ENCODE data around the gene FMN2.
"Not testable (repeated sequence)": the region's sequence is repeated elsewhere in the genome, so short reads cannot be mapped to it uniquely, and the experiment has no call there.

The FMN2 gene

DNA sequence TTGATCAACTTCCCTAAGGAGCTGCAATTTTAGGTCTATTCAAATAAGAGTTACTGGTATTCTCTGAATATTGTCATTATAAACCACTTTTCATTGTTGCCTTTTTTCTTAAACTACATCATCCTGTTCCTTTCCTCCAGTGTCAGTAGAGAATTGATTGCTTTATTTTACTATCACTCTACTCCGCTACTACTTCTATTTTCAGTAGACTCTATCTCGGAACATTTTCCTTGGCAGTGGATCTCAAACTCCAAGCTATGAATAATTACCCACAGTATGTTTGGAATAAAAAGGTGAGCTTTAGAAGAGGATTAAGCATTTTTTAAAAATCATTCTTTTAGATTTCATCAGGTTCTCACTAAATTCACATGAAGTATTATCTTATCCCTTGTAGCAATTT lies 295.4 kb downstream of the FMN2 start:
- DNase-seq = no peak

DNA sequence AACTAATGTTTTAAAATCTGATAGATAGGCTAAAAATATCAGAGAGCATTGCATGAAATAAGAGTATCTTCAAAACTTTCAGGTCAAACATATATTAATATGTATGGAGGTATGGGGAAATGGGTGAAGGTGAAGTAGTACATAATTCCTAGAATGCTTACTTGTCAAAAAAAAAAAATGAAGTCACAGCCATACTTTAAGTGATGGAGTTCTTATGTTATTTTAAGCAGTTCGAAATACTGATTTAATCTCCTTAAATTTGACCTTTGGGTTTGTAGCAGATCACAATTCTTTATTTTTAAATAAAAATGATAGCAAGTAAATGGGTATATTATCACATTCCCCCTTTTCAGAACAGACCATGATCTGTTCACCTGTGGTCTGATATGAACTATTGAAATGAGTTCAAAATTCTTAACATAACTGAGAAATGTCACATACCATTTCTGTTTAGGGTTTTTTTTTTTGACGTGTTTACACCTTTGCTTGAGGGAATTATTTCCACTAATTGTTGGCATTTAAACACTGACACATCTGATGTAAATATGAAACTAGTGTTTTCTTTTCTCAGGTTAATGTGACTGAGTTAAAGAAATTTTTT lies 300.1 kb downstream of the FMN2 start:
- no peak for DNase-seq

DNA sequence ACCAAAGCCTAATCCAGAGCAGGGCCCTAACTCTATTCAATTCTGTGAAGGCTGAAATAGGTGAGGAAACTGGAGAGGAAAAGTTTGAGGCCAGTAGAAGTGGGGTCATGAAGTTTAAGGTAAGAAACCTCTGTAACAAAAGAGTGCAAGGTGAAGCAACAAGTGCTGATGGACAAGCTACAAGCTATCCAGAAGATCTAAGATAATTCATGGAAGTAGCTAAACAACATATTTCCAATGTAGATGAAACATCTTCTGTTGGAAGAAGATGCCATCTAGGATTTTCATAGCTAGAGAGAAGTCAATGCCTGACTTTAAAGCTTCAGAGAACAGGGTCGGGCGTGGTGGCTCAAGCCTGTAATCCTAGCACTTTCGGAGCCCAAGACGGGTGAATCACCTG lies 302.7 kb downstream of the FMN2 start:
- no peak for DNase-seq

DNA sequence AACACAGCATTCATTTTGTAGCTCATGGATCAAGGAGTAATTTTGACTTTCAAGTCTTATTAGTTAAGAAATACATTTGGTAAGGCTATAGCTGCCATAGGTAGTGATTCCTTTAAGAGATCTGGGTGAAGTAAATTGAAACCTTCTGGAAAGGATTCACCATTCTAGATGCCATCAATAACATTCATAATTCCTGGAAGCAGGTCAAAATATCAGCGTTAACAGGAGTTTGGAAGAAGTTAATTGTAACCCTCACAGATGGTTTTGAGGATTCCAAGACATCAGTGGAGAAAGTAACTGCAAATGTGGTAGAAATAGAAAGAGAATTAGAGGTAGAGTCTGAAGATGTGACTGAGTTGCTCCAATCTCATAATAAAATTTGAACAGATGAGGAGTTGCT lies 303.7 kb downstream of the FMN2 start:
- DNase-seq = no peak

DNA sequence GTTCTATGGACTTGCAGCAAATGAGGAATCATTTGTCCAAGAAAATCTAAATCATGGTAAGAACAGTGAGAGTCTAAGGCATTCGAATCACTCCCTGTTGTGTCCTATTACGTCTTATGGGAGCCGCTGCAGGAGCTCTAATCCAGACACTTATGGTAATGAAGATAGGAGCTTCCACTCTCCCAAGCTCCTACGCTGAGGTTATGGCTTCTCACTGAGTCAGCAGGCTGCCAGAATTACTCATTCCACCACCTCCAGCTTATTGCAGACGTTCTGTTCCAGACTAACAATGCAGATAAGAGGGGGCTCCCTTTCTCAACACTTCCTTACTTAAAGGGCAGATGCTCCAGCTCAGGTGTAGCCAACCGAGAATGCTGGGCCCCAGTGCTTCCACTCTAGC lies 307.7 kb downstream of the FMN2 start:
- DNase-seq = no peak

DNA sequence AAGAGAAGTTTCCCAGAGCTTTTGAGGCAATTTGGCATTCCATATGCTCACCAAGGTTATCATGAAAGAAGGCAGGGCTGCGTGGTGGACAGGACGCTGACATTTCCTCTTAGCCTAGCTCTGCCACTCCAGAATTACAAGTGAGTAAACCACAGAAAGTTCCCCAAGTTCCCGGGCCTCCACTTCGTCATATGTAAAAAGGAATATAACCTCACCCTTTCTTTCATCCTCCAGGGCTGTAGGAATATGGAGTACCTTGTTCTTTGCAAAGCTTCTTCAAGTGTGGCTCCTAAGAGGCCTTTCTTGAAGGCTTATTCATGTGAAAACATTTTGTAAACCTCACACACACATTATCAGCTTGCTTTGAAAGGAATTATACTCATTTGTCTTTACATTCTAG lies 310.0 kb downstream of the FMN2 start:
- DNase-seq = no peak

DNA sequence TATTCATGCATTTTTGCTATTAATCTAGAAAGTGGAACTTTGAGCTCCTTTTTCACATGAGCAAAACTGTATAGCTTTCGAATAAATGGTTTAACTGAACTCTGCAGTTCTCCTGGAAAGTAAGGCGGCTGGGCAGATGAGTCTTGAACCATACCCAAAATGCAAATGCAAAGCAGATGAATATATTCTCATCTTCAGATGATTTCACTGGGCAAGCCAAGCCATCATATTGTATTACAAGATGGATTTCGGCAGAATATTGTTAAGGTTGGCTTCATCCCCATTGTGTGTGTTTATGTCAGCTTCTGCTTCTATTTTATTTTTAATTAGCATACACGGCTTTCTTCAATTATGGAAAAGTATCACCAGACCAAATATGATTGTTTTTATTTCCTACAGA lies 310.6 kb downstream of the FMN2 start:
- DNase-seq = no peak

DNA sequence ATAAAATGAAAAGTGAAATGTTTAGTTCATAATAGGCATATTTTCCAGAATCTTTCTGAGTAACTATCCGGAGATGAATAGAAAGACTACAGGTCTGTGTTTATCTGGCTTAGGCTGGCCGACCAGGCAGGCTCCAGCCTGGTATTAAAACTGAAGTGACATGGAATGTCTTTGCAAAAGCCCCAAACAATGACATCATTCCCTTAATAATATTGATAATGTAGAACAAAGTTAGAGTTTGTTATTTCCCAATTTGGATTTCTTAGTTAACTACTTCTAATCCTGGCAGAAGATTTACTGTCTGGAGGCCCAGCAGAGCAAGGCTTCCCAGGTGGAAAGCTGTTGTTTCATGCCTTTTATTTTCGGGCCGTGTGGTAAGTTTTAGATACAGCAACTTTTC lies 312.6 kb downstream of the FMN2 start:
- DNase-seq = no peak

DNA sequence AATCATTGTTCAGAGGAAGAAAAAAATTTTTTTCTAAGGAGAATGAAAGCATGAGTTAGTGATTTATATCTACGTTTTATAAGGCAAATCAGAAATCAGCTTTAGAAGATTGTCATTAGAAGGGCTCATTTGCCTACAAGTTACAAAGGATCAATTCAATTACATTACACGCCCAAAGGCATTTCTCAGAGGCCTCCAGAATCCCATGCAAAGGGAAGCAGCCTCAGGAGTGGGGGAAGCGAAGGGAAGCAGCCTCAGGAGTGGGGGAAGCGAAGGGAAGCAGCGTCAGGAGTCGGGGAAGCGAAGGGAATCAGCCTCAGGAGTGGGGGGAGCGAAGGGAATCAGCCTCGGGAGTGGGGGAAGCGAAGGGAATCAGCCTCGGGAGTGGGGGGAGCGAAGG lies 314.1 kb downstream of the FMN2 start:
- DNase-seq = no peak

DNA sequence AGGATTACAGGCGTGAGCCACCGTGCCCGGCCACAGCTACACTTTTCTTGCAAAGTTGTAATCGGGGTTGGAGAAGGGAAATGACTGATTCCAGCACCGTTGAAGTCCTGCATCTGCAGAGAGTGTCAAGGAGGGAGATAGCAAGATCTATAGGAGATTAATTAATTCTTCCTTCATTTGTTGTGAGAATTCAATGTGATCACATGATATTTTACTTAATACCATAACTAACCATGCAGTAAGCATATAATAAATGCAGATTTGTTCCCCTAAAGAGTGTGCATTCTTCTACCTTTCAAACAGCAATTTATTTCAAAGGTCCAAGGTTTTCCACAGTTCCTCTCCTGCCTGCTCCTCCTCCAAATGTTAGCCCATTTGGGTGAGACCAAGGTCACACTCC lies 315.7 kb downstream of the FMN2 start:
- DNase-seq = no peak

DNA sequence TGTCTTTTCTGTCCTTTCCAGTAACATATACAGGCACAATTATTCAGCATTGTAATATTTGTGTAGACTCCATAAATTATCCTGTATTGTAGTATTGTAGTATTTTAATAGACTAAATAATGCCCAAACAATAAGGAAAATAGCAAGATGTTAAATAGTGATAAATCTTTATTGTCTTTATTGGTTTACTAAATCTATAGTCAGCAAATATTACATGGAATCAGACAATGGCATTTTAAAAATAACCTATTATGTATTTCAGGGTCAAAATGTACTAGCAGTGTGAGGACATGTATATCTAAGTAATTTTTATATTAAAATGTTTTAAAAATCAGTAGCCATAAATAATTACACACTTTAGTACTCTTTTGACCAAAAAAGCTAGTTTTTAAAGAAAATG lies 317.9 kb downstream of the FMN2 start:
- DNase-seq = no peak

DNA sequence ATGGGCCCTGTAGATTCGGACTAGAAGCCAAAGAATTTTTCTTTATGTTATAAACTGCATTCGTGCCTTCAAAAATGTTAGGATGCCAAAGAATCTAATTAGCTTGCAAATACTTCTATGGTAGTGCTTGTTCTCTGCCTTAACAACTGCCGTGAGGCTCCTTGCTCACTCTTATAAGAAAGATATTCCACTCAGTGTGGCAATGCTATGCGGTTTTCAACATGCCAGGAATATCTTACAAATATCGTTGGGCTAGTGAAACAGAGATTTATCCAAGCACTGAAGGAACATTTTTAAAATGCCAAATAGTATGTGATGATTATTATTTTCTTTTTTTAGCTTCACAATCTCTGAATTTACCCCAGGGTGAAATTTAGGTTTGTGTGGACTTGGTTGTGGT lies 322.0 kb downstream of the FMN2 start:
- DNase-seq = no peak

DNA sequence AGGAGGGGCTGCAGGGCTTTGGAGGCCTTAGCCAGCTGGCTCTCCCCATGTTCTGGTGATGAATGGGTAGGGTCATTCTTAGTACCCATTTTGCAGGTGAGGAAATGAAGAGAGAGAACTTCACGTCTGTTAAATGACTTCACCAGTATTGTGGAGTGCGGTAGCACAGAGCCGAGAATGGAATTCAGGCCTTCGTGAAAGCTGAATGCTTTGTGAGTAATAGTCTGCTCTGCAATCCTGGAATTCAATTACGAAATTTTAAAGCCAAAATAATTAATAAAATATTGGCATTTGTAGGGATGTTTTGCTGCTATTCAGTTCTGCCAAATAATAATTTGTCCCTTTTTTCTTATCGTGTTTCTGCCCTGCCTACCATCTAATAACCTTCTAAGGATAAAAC lies 322.6 kb downstream of the FMN2 start:
- DNase-seq = no peak

DNA sequence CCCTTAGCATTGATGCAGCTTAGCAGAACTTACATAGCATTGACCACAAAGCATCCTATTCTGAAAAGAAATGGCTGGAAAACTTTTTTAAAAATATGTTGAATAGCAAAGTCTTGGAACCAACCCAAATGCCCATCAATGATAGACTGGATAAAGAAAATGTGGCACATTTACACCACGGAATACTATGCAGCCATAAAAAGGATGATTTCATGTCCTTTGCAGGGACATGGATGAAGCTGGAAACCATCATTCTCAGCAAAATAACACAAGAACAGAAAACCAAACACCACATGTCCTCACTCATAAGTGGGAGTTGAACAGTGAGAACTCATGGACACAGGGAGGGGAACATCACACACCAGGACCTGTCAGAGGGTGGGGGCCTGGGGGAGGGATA lies 323.3 kb downstream of the FMN2 start:
- DNase-seq = not testable (repeated sequence)

DNA sequence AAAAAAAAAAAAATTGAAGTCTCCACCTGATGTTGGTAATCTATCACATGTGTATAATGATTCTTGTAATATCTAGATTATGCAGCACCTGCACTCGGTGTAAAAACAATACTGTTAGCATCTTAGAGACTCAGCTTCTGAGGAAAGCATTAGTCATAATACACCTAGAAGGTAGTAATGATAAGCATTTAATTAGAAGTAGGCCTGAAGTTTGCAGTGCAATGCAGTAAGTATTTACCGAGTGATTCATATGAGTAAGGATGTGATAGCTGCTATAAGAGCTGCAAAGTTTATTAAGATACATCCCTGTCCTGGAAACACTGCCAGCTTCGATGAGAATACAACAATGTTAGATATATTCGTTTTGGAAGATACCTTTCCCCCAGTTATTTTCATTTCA lies 323.8 kb downstream of the FMN2 start:
- no peak for DNase-seq

DNA sequence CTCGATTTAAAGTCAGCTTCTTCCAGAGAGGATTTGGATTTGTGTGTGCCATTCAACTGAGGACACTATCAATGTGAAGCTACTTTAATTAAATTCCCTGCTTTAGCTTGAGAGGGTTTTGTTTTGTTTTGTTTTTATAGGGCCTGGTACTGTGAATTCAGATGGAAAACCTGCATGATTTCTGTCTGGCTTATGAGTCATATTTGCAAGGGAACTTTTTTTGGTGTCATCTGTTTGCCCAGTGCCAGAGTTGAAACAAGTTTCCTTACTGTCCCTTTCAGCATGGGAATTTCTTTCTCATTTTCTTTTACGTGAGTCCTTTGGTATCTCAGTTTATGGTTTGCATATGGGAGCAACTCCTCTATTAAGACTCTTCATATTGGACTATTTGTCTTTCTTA lies 325.6 kb downstream of the FMN2 start:
- no peak for DNase-seq

DNA sequence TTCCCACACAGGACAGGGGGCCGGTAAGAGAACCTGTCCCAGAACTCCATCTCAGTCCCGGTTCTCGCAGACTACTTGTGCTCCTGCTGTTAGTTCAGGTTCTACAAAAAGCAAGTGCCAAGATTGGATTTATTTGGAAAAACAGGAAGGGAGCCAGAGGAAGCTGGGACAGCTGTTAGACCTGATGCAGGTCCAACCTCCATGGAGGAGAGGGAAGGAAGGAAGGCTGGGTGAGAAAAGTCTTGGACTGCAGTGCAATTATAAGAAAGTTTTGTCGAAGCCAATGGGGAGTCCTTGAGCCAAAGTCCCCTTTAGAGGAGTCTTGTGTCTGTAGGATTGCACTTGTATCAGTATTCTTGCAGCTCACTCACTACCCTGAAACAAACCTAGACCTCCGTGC lies 329.1 kb downstream of the FMN2 start:
- DNase-seq = no peak

DNA sequence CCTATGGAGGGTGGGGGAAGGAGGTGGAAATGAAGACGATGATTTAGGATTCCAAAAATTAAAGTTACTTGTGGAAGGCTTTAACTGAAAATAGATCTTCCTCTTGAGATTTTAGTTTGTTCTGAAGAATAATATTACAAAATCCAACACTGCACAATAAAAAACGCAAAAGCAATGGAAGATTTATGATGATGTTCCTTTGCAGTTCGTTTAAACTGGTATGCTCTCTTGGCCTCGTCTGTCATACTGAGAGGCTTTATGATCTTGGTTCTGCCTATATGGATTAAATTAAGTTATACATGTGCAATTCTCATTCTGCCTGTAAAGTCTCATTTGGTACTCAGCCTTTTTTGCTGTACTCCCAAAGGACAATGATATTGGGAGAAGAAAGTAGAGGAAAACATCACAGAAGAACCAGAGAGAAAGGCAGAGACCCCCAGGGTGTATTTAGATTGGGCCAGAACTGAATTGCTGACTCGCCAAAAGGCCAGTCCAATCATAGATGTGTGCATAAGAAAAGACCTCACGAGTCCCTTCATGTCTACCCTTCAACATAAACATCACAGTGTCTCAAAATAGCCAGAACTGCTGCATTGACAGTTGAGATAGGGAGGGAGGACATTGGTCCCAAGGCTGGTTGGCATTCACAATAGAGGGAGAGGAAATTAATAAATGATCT lies 331.7 kb downstream of the FMN2 start:
- no peak for DNase-seq

DNA sequence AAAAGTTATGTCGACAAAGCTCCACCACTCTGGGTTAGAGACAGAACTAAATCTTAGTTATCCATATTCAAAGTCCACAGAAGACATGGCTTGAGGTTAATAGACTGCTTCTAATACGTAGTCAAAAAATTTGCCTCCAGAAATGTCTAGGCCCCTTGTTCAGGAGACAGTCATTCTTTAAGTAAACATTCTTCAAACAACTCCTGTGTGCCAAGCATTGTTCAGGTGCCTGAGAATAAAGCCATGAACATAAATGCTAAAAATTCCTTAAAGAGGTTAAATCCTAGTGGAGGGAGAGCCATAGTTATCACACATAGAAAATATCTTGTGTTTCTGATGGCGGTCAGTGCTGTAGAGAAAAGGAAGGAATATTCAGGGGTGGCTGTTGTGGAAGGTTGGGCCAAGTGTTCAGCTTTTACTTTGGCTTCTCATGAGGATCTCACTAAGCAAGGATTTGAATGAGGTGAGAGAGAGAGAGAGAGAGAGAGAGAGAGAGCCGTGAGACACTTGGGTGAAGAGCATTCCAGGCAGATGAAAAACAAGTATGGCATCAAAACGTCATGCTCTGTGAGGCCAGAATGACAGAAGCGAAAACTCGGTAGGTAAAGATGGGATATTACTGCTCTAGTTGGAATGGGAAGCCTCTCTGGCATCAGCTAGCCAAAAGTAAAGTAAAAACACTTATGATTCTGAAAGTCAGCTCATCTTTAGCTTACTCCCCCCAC lies 333.2 kb downstream of the FMN2 start:
- DNase-seq = no peak

DNA sequence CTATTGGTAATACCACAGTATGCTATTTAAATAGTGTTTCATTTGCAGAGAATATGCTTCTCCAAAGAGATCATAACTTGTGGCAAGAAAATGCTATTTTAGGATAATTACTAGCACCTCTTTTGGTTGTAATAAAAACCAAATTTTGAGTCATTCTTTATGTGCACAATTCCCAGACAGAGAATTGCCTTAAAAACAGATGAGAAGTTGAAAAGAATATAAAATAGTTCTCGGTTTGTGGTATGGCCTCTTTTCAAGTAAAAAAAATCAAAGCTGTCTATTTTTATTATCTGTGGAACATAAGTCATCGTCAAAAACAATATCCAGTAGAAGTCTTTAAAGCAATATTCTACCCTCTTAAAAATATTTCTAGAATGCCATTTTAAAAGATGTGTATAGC lies 334.4 kb downstream of the FMN2 start:
- no peak for DNase-seq

DNA sequence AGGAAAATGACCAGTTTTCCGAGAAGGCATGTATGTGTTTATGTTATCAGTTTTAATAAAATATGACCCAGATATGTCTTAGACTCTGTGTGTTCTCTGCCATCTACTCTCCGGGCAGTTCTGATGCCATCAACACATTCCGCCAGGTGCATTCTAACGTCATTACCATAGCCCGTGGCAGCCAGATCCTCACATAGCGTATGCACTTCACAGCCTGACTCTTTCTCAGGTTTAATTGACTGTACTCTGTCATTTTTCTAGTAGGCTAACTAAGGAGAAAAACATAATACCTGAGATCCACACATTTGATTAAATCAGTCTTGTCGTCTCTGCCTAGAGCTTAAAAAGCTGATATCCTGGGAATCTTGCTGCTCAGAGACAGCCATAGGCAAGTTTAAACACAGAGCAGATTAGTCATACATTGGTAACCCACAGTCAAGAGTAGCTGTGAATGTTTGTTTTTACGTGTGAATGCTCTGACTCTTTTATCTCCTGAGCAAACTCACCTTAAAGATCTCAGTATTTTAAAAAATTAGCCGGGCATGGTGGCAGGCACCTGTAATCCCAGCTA lies 344.4 kb downstream of the FMN2 start:
- DNase-seq = no peak

DNA sequence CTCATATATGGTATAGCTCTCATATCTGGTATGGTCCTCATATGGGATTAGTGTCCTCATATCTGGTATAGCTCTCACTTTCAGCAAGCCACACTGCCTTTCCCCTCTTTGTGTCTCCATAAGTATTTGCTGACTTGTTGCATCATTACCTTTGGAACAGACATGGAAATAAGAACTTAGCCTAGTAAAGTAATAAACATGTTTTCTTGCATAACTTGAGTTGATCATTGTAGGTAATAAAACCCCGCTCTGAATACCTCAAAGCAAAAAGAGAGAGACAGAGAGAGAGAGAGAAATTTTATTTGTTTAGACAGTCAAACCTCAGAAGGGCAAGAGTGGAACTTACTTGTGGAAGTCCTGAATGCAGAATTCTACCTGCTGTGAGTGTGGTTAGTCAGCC lies 350.0 kb downstream of the FMN2 start:
- no peak for DNase-seq

DNA sequence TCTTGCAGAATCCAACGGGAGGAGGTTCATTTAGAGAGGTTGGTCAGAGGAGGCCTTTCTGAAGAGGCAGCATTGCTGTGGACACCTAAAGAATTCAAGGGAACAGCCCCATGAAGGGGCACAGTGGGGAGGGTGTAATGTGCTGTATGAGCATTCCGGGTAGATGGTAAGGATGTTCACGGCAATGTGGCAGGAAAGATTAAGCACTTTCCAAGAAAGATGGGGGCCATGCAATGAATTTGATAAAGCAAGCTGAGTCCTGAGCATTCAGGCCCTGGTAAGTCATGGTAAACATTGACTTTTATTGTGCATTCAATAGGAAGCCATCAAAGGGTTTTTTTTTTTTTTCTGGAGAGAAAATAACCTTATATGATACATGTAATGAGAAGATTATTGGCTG lies 353.7 kb downstream of the FMN2 start:
- no peak for DNase-seq

DNA sequence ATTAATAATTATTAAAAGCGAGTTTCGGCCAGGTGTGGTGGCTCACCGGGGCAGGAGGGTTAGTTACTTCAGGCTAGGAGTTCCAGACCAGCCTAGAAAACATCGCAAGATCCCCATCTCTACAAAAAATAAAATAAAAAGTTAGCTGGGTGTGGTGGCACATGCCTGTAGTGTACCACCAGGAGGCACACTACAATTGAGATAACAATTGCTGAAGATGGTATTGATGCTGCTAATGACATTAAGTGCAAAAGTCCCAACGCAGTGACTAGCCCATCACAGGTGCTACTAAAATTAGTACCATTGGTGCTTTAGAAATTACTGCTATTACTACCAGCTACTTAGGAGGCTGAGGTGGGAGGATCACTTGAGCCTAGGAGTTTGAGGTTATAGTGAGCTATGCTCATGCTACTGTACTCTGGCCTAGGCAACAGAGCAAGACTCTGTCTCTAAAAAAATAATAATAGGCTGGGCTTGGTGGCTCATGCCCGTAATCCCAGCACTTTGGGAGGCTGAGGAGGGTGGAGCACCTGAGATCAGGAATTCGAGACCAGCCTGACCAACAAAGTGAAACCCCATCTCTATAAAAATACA lies 363.6 kb downstream of the FMN2 start:
- DNase-seq = peak; percentile 48

Measured in CD4-positive, alpha-beta T cell treated with Interleukin-17A for 1 hour (primary cell).